A549 treated with AZD9567 at 1 μM for 4 hours (cell line): Measurements from ENCODE around the gene FHIP2A. TPM values are rescaled to one million over a fixed set of nuclear protein-coding genes. Genes with fewer than 3 reads are reported as not detected.

ENCODE experiments used
- total RNA-seq: library from RNA; stranded (reverse); fragments of 200-300 nt; extraction: Qiagen RNA extraction; gene quantifications from 5 replicates; pipeline ENCODE4 v1.2.3, GENCODE V29; 2022; ENCODE audit not compliant: insufficient read depth

The FHIP2A gene, protein sequence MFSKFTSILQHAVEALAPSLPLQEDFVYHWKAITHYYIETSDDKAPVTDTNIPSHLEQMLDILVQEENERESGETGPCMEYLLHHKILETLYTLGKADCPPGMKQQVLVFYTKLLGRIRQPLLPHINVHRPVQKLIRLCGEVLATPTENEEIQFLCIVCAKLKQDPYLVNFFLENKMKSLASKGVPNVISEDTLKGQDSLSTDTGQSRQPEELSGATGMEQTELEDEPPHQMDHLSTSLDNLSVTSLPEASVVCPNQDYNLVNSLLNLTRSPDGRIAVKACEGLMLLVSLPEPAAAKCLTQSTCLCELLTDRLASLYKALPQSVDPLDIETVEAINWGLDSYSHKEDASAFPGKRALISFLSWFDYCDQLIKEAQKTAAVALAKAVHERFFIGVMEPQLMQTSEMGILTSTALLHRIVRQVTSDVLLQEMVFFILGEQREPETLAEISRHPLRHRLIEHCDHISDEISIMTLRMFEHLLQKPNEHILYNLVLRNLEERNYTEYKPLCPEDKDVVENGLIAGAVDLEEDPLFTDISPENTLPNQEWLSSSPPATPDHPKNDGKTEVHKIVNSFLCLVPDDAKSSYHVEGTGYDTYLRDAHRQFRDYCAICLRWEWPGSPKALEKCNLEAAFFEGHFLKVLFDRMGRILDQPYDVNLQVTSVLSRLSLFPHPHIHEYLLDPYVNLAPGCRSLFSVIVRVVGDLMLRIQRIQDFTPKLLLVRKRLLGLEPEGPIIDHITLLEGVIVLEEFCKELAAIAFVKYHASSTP
- total RNA-seq: 7.8 to 11.1 TPM (median 9.5 TPM) in 5 replicates

DNA sequence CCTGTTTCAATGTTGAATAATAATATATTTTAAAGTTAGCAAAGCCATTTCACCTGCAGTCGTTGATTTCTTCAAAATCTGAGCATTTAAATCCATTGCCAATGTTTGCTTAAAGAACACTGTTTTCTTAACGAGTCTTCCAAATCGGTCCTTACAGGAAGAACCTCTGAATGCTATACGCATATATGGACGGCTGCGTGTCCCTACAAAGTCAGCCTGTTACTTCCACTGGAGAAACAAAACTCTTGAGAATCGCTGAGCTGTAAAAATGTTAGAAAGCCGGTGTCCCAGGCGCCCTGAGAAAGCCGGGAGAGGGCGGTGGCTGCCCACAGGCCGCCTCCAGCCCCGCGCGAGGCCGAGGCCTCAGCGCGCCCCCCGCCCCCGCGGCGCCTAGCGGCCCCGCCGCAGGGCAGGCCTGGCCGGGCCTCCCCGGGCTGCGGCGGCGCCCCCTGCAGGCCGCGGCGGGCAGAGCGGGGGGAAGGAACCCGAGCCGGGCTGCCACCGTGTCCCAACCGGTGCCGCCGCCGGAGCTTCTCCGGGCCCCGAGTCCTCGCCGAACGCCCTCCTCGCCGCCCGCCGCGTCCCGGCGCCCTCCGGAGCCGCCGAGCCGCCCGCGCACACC lies at the start of gene FHIP2A:
FHIP2A (plus strand) TSS at position 488 of the 622 bp plus-strand sequence. CDS start 299 bp downstream, outside the sequence.

Other genes with a start within 250 kb of the FHIP2A start
- 30.4 to 40.7 TPM (median 31.7 TPM) in 5 replicates for gene ABLIM1, start 163.5 kb upstream of the FHIP2A start, total RNA-seq
- 11.0 to 15.8 TPM (median 15.5 TPM) in 5 replicates for gene TRUB1, start 116.4 kb downstream of the FHIP2A start, total RNA-seq